ENCODE measurements around the gene ZKSCAN1. TPM values are rescaled to one million over a fixed set of nuclear protein-coding genes. Genes with fewer than 3 reads are reported as not detected.
A peak's percentile ranks its signal among the peaks of the same experiment; 100 is the strongest.
"Not testable (repeated sequence)": the region's sequence is repeated elsewhere in the genome, so short reads cannot be mapped to it uniquely, and the experiment has no call there.

Gene ZKSCAN1
- total RNA-seq, 1 donor from 2014 or later = 32.9 TPM

- not testable (repeated sequence) for H3K27ac ChIP-seq (ENCODE audit: low read depth, low read length); H3K4me3 ChIP-seq (ENCODE audit: low read length in 3 of 3); H3K4me1 ChIP-seq (ENCODE audit: control insufficient read depth in 3 of 3, insufficient read depth in 3 of 3, low read length in 3 of 3); H3K9me3 ChIP-seq (ENCODE audit: control insufficient read depth in 3 of 3, low read length in 3 of 3); H3K27me3 ChIP-seq (ENCODE audit: control insufficient read depth in 3 of 3, insufficient read depth in 3 of 3, low read length in 3 of 3); H3K36me3 ChIP-seq (ENCODE audit: control insufficient read depth in 3 of 3, insufficient read depth in 3 of 3, low read length in 3 of 3); H3K9ac ChIP-seq (ENCODE audit: low read depth in 1 of 3, low read length in 3 of 3)
Observed at GRCh38 chr7:99981066-99981465, 34.3 kb upstream of the ZKSCAN1 start.

- H3K9me3 ChIP-seq (ENCODE audit: control insufficient read depth in 3 of 3, low read length in 3 of 3) = no peaks in the 10 kb centered on the region
- H3K9ac ChIP-seq (ENCODE audit: low read depth in 1 of 3, low read length in 3 of 3) = no peak overlapping the region
- H3K27ac ChIP-seq (ENCODE audit: low read depth, low read length) = no peak overlapping the region
- peaks cover 0 to 3% (median 2%) of the 10 kb centered on the region in 3 donors for H3K27me3 ChIP-seq (ENCODE audit: control insufficient read depth in 3 of 3, insufficient read depth in 3 of 3, low read length in 3 of 3)
- no peak overlapping the region for H3K4me3 ChIP-seq (ENCODE audit: low read length in 3 of 3)
- H3K4me1 ChIP-seq (ENCODE audit: control insufficient read depth in 3 of 3, insufficient read depth in 3 of 3, low read length in 3 of 3) = no peaks in the 10 kb centered on the region
- no peaks in the 10 kb centered on the region for H3K36me3 ChIP-seq (ENCODE audit: control insufficient read depth in 3 of 3, insufficient read depth in 3 of 3, low read length in 3 of 3)
Observed at GRCh38 chr7:99984593-99984992, 30.8 kb upstream of the ZKSCAN1 start.

GRCh38 chr7:99987306-99987705, 28.1 kb upstream of the ZKSCAN1 start:
- H3K27ac ChIP-seq (ENCODE audit: low read depth, low read length); H3K27me3 ChIP-seq (ENCODE audit: control insufficient read depth in 3 of 3, insufficient read depth in 3 of 3, low read length in 3 of 3); H3K4me3 ChIP-seq (ENCODE audit: low read length in 3 of 3); H3K9ac ChIP-seq (ENCODE audit: low read depth in 1 of 3, low read length in 3 of 3); H3K36me3 ChIP-seq (ENCODE audit: control insufficient read depth in 3 of 3, insufficient read depth in 3 of 3, low read length in 3 of 3); H3K4me1 ChIP-seq (ENCODE audit: control insufficient read depth in 3 of 3, insufficient read depth in 3 of 3, low read length in 3 of 3); H3K9me3 ChIP-seq (ENCODE audit: control insufficient read depth in 3 of 3, low read length in 3 of 3): not testable (repeated sequence)

- H3K4me1 ChIP-seq (ENCODE audit: control insufficient read depth in 3 of 3, insufficient read depth in 3 of 3, low read length in 3 of 3) = peaks cover 0 to 2% (median 0%) of the 10 kb centered on the region in 3 donors
- H3K9me3 ChIP-seq (ENCODE audit: control insufficient read depth in 3 of 3, low read length in 3 of 3) = no peaks in the 10 kb centered on the region
- H3K36me3 ChIP-seq (ENCODE audit: control insufficient read depth in 3 of 3, insufficient read depth in 3 of 3, low read length in 3 of 3) = no peaks in the 10 kb centered on the region
- H3K9ac ChIP-seq (ENCODE audit: low read depth in 1 of 3, low read length in 3 of 3) = no peak overlapping the region
- H3K4me3 ChIP-seq (ENCODE audit: low read length in 3 of 3) = no peak overlapping the region
- H3K27me3 ChIP-seq (ENCODE audit: control insufficient read depth in 3 of 3, insufficient read depth in 3 of 3, low read length in 3 of 3) = peaks cover 0 to 3% (median 2%) of the 10 kb centered on the region in 3 donors
- no peak overlapping the region for H3K27ac ChIP-seq (ENCODE audit: low read depth, low read length)
Observed at GRCh38 chr7:99987846-99988245, 27.6 kb upstream of the ZKSCAN1 start.

GRCh38 chr7:99990460-99990852, 24.9 kb upstream of the ZKSCAN1 start:
- Histone ChIP-seq H3K27me3 (ENCODE audit: control insufficient read depth in 3 of 3, insufficient read depth in 3 of 3, low read length in 3 of 3) (peaks cover 0 to 3% (median 2%) of the 10 kb centered on the region in 3 donors), H3K27ac (ENCODE audit: low read depth, low read length) (no peak overlapping the region), H3K9ac (ENCODE audit: low read depth in 1 of 3, low read length in 3 of 3) (peak overlapping the region in 1 of 3 donors; percentile 51), H3K4me3 (ENCODE audit: low read length in 3 of 3) (peak overlapping the region in 1 of 3 donors; percentile 10), H3K4me1 (ENCODE audit: control insufficient read depth in 3 of 3, insufficient read depth in 3 of 3, low read length in 3 of 3) (peaks cover 0 to 5% (median 0%) of the 10 kb centered on the region in 3 donors), H3K36me3 (ENCODE audit: control insufficient read depth in 3 of 3, insufficient read depth in 3 of 3, low read length in 3 of 3) (no peaks in the 10 kb centered on the region), H3K9me3 (ENCODE audit: control insufficient read depth in 3 of 3, low read length in 3 of 3) (no peaks in the 10 kb centered on the region)

- not testable (repeated sequence) for H3K4me1 ChIP-seq (ENCODE audit: control insufficient read depth in 3 of 3, insufficient read depth in 3 of 3, low read length in 3 of 3); H3K4me3 ChIP-seq (ENCODE audit: low read length in 3 of 3); H3K9ac ChIP-seq (ENCODE audit: low read depth in 1 of 3, low read length in 3 of 3); H3K27me3 ChIP-seq (ENCODE audit: control insufficient read depth in 3 of 3, insufficient read depth in 3 of 3, low read length in 3 of 3); H3K36me3 ChIP-seq (ENCODE audit: control insufficient read depth in 3 of 3, insufficient read depth in 3 of 3, low read length in 3 of 3); H3K9me3 ChIP-seq (ENCODE audit: control insufficient read depth in 3 of 3, low read length in 3 of 3); H3K27ac ChIP-seq (ENCODE audit: low read depth, low read length)
Observed at GRCh38 chr7:99991543-99991942, 23.9 kb upstream of the ZKSCAN1 start.

GRCh38 chr7:99992330-99993038, 22.9 kb upstream of the ZKSCAN1 start:
- peaks cover 0 to 8% (median 5%) of the 10 kb centered on the region in 3 donors for H3K4me1 ChIP-seq (ENCODE audit: control insufficient read depth in 3 of 3, insufficient read depth in 3 of 3, low read length in 3 of 3)
- no peaks in the 10 kb centered on the region for H3K36me3 ChIP-seq (ENCODE audit: control insufficient read depth in 3 of 3, insufficient read depth in 3 of 3, low read length in 3 of 3)
- H3K9ac ChIP-seq (ENCODE audit: low read depth in 1 of 3, low read length in 3 of 3) = no peak overlapping the region
- H3K4me3 ChIP-seq (ENCODE audit: low read length in 3 of 3) = no peak overlapping the region
- H3K27me3 ChIP-seq (ENCODE audit: control insufficient read depth in 3 of 3, insufficient read depth in 3 of 3, low read length in 3 of 3) = peaks cover 0 to 10% (median 2%) of the 10 kb centered on the region in 3 donors
- no peak overlapping the region for H3K27ac ChIP-seq (ENCODE audit: low read depth, low read length)
- no peaks in the 10 kb centered on the region for H3K9me3 ChIP-seq (ENCODE audit: control insufficient read depth in 3 of 3, low read length in 3 of 3)

GRCh38 chr7:99994819-99995218, 20.6 kb upstream of the ZKSCAN1 start:
- no peak overlapping the region for H3K9ac ChIP-seq (ENCODE audit: low read depth in 1 of 3, low read length in 3 of 3)
- H3K36me3 ChIP-seq (ENCODE audit: control insufficient read depth in 3 of 3, insufficient read depth in 3 of 3, low read length in 3 of 3) = no peaks in the 10 kb centered on the region
- H3K9me3 ChIP-seq (ENCODE audit: control insufficient read depth in 3 of 3, low read length in 3 of 3) = no peaks in the 10 kb centered on the region
- no peak overlapping the region for H3K27ac ChIP-seq (ENCODE audit: low read depth, low read length)
- peaks cover 0 to 7% (median 0%) of the 10 kb centered on the region in 3 donors for H3K27me3 ChIP-seq (ENCODE audit: control insufficient read depth in 3 of 3, insufficient read depth in 3 of 3, low read length in 3 of 3)
- H3K4me1 ChIP-seq (ENCODE audit: control insufficient read depth in 3 of 3, insufficient read depth in 3 of 3, low read length in 3 of 3) = peaks cover 0 to 8% (median 5%) of the 10 kb centered on the region in 3 donors
- H3K4me3 ChIP-seq (ENCODE audit: low read length in 3 of 3) = no peak overlapping the region

GRCh38 chr7:99996755-99997544, 18.4 kb upstream of the ZKSCAN1 start:
- Histone ChIP-seq H3K9ac (ENCODE audit: low read depth in 1 of 3, low read length in 3 of 3) (peak overlapping the region; percentile 68 to 82 (median 76)), H3K36me3 (ENCODE audit: control insufficient read depth in 3 of 3, insufficient read depth in 3 of 3, low read length in 3 of 3) (no peaks in the 10 kb centered on the region), H3K4me1 (ENCODE audit: control insufficient read depth in 3 of 3, insufficient read depth in 3 of 3, low read length in 3 of 3) (peaks cover 0 to 8% (median 5%) of the 10 kb centered on the region in 3 donors), H3K27ac (ENCODE audit: low read depth, low read length) (peak overlapping the region; percentile 60), H3K4me3 (ENCODE audit: low read length in 3 of 3) (peak overlapping the region; percentile 62 to 79 (median 71)), H3K9me3 (ENCODE audit: control insufficient read depth in 3 of 3, low read length in 3 of 3) (no peaks in the 10 kb centered on the region), H3K27me3 (ENCODE audit: control insufficient read depth in 3 of 3, insufficient read depth in 3 of 3, low read length in 3 of 3) (peaks cover 0 to 7% (median 0%) of the 10 kb centered on the region in 3 donors)

GRCh38 chr7:99997545-99998137, 17.8 kb upstream of the ZKSCAN1 start:
- no peaks in the 10 kb centered on the region for H3K36me3 ChIP-seq (ENCODE audit: control insufficient read depth in 3 of 3, insufficient read depth in 3 of 3, low read length in 3 of 3)
- peaks cover 0 to 8% (median 2%) of the 10 kb centered on the region in 3 donors for H3K4me1 ChIP-seq (ENCODE audit: control insufficient read depth in 3 of 3, insufficient read depth in 3 of 3, low read length in 3 of 3)
- H3K4me3 ChIP-seq (ENCODE audit: low read length in 3 of 3) = peak overlapping the region; percentile 62 to 79 (median 71)
- H3K27ac ChIP-seq (ENCODE audit: low read depth, low read length) = peak overlapping the region; percentile 60
- H3K9me3 ChIP-seq (ENCODE audit: control insufficient read depth in 3 of 3, low read length in 3 of 3) = no peaks in the 10 kb centered on the region
- peak overlapping the region; percentile 68 to 82 (median 76) for H3K9ac ChIP-seq (ENCODE audit: low read depth in 1 of 3, low read length in 3 of 3)
- peaks cover 0 to 7% (median 0%) of the 10 kb centered on the region in 3 donors for H3K27me3 ChIP-seq (ENCODE audit: control insufficient read depth in 3 of 3, insufficient read depth in 3 of 3, low read length in 3 of 3)

Data from skeletal muscle tissue (tissue), 4 donors.